Measurements from ENCODE around the gene HACE1.

- TF ChIP-seq POLR2A (IDR thresholded peaks at IDR 0.05) (no peak), CTCF (IDR thresholded peaks at IDR 0.05) (no peak)
Observed at GRCh38 chr6:104814743-104815142, 45.0 kb downstream of the HACE1 start.

Measured in esophagus squamous epithelium (tissue), 4 donors.